Right ventricle myocardium inferior (tissue), 1 donor: ENCODE data around the gene CDAN1. TPM values are rescaled to one million over a fixed set of nuclear protein-coding genes. Genes with fewer than 3 reads are reported as not detected.
"Not testable (repeated sequence)": the region's sequence is repeated elsewhere in the genome, so short reads cannot be mapped to it uniquely, and the experiment has no call there.

Source experiments
- ATAC-seq: fragments of 200-7000 bp; cut with Tn5 transposase; one replicate; pipeline ENCODE4 v1.9.1; 2020; ENCODE audit warnings: mild to moderate bottlenecking, moderate library complexity
- DNase-seq: peaks from one replicate; pipeline ENCODE4 v3.0.0; 2021; ENCODE audit errors: missing footprints
- intact Hi-C: fragments of 100-400 bp; cut with DNase I; formaldehyde crosslinking; loops from one replicate; pipeline ENCODE4 v1.11.0; 2022
- total RNA-seq: library from RNA; stranded (reverse); fragmentation: NEBNext Ultra II Directional; extraction: Animal tissue kit (Norgen Biotek cat#: 25700); gene quantifications from one replicate; pipeline ENCODE4 v1.2.1, GENCODE V29; 2021
- donor health status: DM: no; HTN: yes; CAD: no; lungs with severe emphysema.

Gene CDAN1
- total RNA-seq, 1 donor from 2014 or later: 6.2 TPM

GRCh38 chr15:42681119-42681518, 55.8 kb downstream of the CDAN1 start:
- intact Hi-C loops: no loop called here

DNA sequence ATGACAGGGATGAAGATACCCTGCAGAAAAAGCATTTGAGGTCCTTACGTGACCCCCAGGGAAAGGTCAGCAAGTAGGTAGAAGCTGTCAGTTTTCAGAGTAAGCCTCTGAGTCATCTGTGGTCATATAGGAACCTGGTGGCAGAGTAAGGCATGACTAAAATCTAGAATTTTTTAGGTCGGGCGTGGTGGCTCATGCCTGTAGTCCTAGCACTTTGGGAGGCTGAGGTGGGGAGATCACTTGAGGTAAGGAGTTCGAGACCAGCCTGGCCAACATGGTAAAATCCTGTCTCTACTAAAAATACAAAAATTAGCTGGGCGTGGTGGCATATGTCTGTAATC, 56.8 kb downstream of the CDAN1 start:
- DNase-seq, ATAC-seq: not testable (repeated sequence)

More at GRCh38 chr15:42681119-42681518, 55.8 kb downstream of the CDAN1 start:
- DNase-seq: no peak
- peak; percentile 41 for ATAC-seq

DNA sequence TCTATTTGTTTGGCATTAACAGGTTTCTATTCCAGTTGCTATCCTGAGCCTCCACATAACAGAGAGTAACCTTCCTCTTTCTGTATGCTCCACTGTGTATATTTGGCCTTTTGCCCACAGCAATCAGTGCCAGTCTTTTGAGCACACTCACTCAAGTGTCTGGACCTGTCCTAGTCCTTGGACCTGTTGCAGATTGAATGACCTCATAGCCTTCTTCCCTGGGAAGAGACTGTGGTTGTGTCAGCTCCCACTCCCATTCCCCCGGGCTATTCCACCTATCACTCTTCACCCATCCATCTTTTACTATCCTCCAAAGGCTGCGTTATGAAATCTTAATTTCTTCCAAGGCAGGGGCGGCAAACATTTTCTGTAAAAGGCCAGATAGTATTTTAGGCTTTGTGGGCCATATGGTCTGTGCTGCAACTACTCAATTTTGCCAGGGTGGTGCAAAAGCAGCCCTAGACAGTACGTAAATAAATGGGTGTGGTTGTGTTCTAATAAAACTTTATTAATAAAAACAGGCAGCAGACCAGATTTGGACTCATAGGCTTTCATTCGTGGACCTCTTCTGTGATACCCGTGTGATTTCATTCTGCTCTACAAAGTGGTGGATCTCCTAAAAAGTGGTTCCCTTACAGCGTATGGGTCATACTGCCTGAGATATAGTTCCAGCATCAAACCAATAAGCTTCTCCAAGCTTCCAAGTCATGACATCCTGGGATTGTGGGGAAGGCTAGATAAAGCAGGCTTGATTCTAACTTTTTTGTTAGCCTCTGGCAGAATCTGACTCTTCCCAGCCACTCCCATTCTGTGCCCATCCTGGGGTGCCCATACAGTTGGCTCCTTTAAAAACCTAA, 57.4 kb downstream of the CDAN1 start:
- intact Hi-C loops: no loop called here

More for the DNA sequence above, 56.8 kb downstream of the CDAN1 start:
- intact Hi-C loops: not testable (repeated sequence)

DNA sequence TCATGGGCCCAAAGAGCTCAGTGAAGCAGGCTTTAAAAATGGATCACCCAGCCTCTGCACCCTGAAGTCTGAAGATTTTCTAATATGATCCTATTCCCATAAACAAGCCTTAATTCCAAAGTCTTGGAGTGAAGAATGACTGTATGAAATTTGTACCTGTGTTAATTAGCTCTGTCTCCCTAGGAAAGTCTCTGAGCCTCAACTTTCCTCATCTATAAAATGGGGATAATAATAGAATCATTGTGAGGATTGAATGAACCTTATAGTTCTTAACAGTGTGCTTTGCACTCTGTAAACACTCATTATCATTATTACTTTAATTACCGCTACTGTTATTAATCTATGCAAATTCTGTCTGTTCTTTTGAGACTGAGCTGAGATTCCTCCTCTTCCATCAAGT, 61.9 kb downstream of the CDAN1 start:
- no peak for ATAC-seq
- DNase-seq: no peak
- intact Hi-C loops: no loop called here

More for the DNA sequence above, 57.4 kb downstream of the CDAN1 start:
- DNase-seq (no peak), ATAC-seq (peak; percentile 78)

DNA sequence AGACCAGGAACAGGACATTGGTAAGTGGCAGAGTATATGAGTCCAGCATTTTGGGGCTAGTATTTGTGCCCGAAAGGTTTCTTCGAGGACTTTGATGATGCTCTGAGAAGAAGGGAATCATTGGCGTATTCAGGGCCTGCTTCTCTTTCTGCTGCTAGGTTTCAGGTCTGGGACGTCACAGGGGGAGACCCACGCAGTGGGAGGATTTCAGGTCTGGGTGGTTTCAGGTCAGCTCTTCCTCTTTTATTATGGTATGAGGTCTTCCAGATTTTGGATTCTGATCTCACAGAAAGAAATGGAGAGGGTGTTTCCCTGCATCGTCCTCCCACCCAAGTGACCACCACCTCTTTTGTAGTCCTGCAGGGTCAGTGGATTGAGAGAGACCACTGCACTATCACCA, 62.5 kb downstream of the CDAN1 start:
- intact Hi-C loops: no loop called here
- DNase-seq: no peak
- ATAC-seq: no peak

Other genes starting within 250 kb of the CDAN1 start
- 457 TPM for gene ZNF106, start 246.0 kb downstream of the CDAN1 start, total RNA-seq
- 23.5 TPM for gene SNAP23, start 241.5 kb downstream of the CDAN1 start, total RNA-seq
- 15.1 TPM for gene LRRC57, start 188.3 kb downstream of the CDAN1 start, total RNA-seq
- gene HAUS2, start 188.3 kb downstream of the CDAN1 start, total RNA-seq: 11.7 TPM
- gene STARD9, start 161.5 kb downstream of the CDAN1 start, total RNA-seq: 7.2 TPM
- 20.6 TPM for gene TTBK2, start 183.7 kb upstream of the CDAN1 start, total RNA-seq